ENCODE measurements around the gene PSMA1. TPM values are rescaled to one million over a fixed set of nuclear protein-coding genes. Genes with fewer than 3 reads are reported as not detected.

Gene PSMA1
- total RNA-seq, 1 experiment from 2014 or later = 167 TPM

- no peak overlapping the region for H2AK5ac ChIP-seq (ENCODE audit: insufficient read length, low read length)
- Mint-ChIP-seq H3K4me1 (no peaks in the 10 kb centered on the region), H3K36me3 (ENCODE audit: insufficient read depth in 1 of 3, low read depth in 3 of 3) (no peaks in the 10 kb centered on the region), H3K27me3 (ENCODE audit: low read depth) (no peaks in the 10 kb centered on the region), H3K9me3 (no peaks in the 10 kb centered on the region), H3K27ac (no peak overlapping the region), H3K4me3 (no peak overlapping the region)
- H4K8ac ChIP-seq (replicated peaks; ENCODE audit: insufficient read length, low read depth, low read length) = no peak overlapping the region
- H4K91ac ChIP-seq (ENCODE audit: insufficient read length, low read depth, low read length) = no peak overlapping the region
- H2BK20ac ChIP-seq (ENCODE audit: low read depth, low read length, poor library complexity, severe bottlenecking) = no peak overlapping the region
- no peak overlapping the region for H2BK5ac ChIP-seq (ENCODE audit: insufficient read length, low read length)
- no peaks in the 10 kb centered on the region for H3K9me3 ChIP-seq (ENCODE audit: control insufficient read depth, low read depth, low read length)
- no peaks in the 10 kb centered on the region for H3K79me1 ChIP-seq (ENCODE audit: insufficient read depth, low read depth, low read length, poor library complexity, severe bottlenecking)
- H3K4me1 ChIP-seq (ENCODE audit: insufficient read depth, low read length) = no peaks in the 10 kb centered on the region
- H3K56ac ChIP-seq (ENCODE audit: insufficient read length, low read depth, low read length) = no peak overlapping the region
- no peak overlapping the region for H3K4me2 ChIP-seq (ENCODE audit: insufficient read depth, insufficient read length, low read length)
- no peak overlapping the region for H2AFZ ChIP-seq (ENCODE audit: low read length)
- H3T11ph ChIP-seq (ENCODE audit: low read length) = no peak overlapping the region
- WGBS (ENCODE audit: extremely low coverage, insufficient read length, low lambda C conversion rate) = no CpG with 5 or more reads among the region's 4 CpGs
- H2BK15ac ChIP-seq (ENCODE audit: low read depth, low read length) = no peak overlapping the region
- no peak overlapping the region for H3K27ac ChIP-seq (ENCODE audit: insufficient read length, low read depth, low read length)
- H3K79me2 ChIP-seq (ENCODE audit: insufficient read depth, low read length) = no peaks in the 10 kb centered on the region
- no peak overlapping the region for H3K14ac ChIP-seq (ENCODE audit: insufficient read depth, low read length)
- no peak overlapping the region for H3K18ac ChIP-seq (ENCODE audit: insufficient read length, low read depth, low read length)
- H3K23me2 ChIP-seq (ENCODE audit: insufficient read length, low read depth, low read length, poor library complexity, severe bottlenecking) = no peaks in the 10 kb centered on the region
- no peak for TF ChIP-seq CTCF (conservative IDR thresholded peaks at IDR 0.05)
- H3K9ac ChIP-seq (ENCODE audit: extremely low read depth, insufficient read length, low read length) = no peak overlapping the region
- no peaks in the 10 kb centered on the region for H4K20me1 ChIP-seq (ENCODE audit: control insufficient read depth, insufficient read depth, insufficient read length)
- no peak overlapping the region for H2BK12ac ChIP-seq (ENCODE audit: insufficient read length, low read depth, low read length)
- H3K4ac ChIP-seq (ENCODE audit: low read depth, low read length) = no peak overlapping the region
- no peak overlapping the region for H3K23ac ChIP-seq (ENCODE audit: insufficient read length, low read depth, low read length)
- no peak overlapping the region for H2BK120ac ChIP-seq (ENCODE audit: low read depth, low read length, poor library complexity, severe bottlenecking)
- no peak overlapping the region for H4K5ac ChIP-seq (ENCODE audit: insufficient read length, low read depth, low read length)
- no peaks in the 10 kb centered on the region for H3K27me3 ChIP-seq (ENCODE audit: insufficient read depth, low read length)
- no peak for DNase-seq
Observed at GRCh38 chr11:14552089-14552488, 31.9 kb upstream of the PSMA1 start.

All from H9 (cell line).